OCI-LY3 (cell line): ENCODE data around the gene MIDN.

ENCODE experiments used
- EZH2phosphoT487 ChIP-seq: fragments of 200-600 bp; shearing (Covaris generic); IDR thresholded peaks from 2 replicates; pipeline ENCODE4 v1.6.1; 2018; ENCODE audit warnings: antibody characterized with exemption, mixed run types, low read depth
- TF ChIP-seq, protein P1 (sequence below): fragments of 200-600, 300-600 bp; sonication (generic); IDR thresholded peaks from 2 replicates; pipeline ENCODE4 v1.5.1; 2014; ENCODE audit warnings: antibody characterized with exemption, low read length, low read depth

DNA sequence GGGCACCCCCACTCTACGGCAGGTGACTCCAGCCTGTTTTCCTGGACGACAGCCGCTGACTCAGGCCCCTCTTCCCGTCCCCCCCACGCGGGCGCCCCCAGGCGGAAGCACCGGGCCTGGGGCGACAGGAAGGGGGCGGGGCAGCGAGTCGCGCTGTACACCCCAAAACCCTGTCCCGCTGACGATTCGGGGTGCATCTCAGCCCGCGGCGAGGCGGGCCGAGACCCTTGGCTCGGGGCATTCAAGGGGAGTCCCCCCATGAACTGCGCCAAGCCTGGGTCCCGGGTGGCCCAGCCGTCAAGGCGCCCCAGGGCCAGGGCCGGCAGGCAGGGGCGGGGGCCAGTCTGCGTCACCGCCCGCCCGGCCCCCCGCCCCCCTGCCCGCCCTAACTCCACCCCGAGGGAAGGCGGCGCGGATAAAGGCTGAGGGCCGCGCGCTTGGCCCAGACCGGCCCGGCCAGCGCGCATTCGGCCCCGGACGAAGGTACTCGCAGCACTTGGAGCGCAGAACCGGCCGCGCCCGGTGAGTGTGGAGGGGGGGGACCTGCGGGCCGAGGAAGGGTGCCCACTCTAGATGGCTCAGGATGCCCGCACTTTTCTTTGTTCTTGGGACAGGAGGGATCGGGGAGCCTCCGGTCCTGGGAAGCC lies at the start of gene MIDN:
- TF ChIP-seq, protein P1, sequence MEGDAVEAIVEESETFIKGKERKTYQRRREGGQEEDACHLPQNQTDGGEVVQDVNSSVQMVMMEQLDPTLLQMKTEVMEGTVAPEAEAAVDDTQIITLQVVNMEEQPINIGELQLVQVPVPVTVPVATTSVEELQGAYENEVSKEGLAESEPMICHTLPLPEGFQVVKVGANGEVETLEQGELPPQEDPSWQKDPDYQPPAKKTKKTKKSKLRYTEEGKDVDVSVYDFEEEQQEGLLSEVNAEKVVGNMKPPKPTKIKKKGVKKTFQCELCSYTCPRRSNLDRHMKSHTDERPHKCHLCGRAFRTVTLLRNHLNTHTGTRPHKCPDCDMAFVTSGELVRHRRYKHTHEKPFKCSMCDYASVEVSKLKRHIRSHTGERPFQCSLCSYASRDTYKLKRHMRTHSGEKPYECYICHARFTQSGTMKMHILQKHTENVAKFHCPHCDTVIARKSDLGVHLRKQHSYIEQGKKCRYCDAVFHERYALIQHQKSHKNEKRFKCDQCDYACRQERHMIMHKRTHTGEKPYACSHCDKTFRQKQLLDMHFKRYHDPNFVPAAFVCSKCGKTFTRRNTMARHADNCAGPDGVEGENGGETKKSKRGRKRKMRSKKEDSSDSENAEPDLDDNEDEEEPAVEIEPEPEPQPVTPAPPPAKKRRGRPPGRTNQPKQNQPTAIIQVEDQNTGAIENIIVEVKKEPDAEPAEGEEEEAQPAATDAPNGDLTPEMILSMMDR: peak; percentile 60
- TF ChIP-seq EZH2phosphoT487: no peak
